Mucosa of descending colon (tissue), 3 donors: ENCODE data around the gene CCDC195. TPM values are rescaled to one million over a fixed set of nuclear protein-coding genes. Genes with fewer than 3 reads are reported as not detected.

Experiments
- ATAC-seq: fragments of 200-7000 bp; cut with Tn5 transposase; one replicate; pipeline ENCODE4 v1.9.1; 2020; ENCODE audit warnings: mild to moderate bottlenecking, moderate library complexity
- DNase-seq, 3 donors: peaks; one replicate each; pipeline ENCODE4 v3.0.0-alpha.2; 2020
- H3K36me3 ChIP-seq: fragments of 200-600 bp; one replicate; pipeline ENCODE4 v1.8.0; 2021; ENCODE audit warnings: low read depth, mild to moderate bottlenecking
- H3K4me1 ChIP-seq: fragments of 200-600 bp; one replicate; pipeline ENCODE4 v1.8.0; 2021; ENCODE audit warnings: low read depth, mild to moderate bottlenecking
- H3K4me3 ChIP-seq: fragments of 200-600 bp; one replicate; pipeline ENCODE4 v1.8.0; 2021; ENCODE audit warnings: mild to moderate bottlenecking
- H3K9me3 ChIP-seq: fragments of 200-600 bp; one replicate; pipeline ENCODE4 v1.8.0; 2021; ENCODE audit warnings: mild to moderate bottlenecking
- CTCF ChIP-seq: fragments of 200-600 bp; IDR thresholded peaks from one replicate; pipeline ENCODE4 v1.8.0; 2022; ENCODE audit warnings: antibody characterized with exemption, mild to moderate bottlenecking
- intact Hi-C, 2 donors: fragments of 100-400 bp; cut with DNase I in 1 of 2; cut with micrococcal nuclease in 1 of 2; formaldehyde crosslinking; loops; one replicate each; pipeline versions ENCODE4 v1.11.0 to v1.11.1; 2022; cut with DNase I, micrococcal nuclease
- total RNA-seq, 3 donors: library from RNA; stranded (reverse); fragmentation: NEBNext Ultra II Directional in 2 of 3; extraction: Animal tissue kit (Norgen Biotek cat#: 25700) in 2 of 3; gene quantifications; one replicate each; pipeline versions ENCODE4 v1.2.1 to v1.2.4, GENCODE V29; 2021 to 2023
- donor health status: DM: no; HTN: no; CAD: no; lungs with moderate emphysema.
- donor health status: DM: no; HTN: no; CAD: no.
- donor health status: DM: no; HTN: yes; CAD: no.

Gene CCDC195
- total RNA-seq, 3 donors from 2014 or later, result not detected

- DNase-seq, result no peak
- ATAC-seq, result no peak
- no peaks in the 10 kb centered on the region for H3K4me1 ChIP-seq
- intact Hi-C loops, result no loop called here
- peaks cover 8% of the 10 kb centered on the region for H3K9me3 ChIP-seq
- TF ChIP-seq CTCF, result no peak
- no peaks in the 10 kb centered on the region for H3K36me3 ChIP-seq
- H3K4me3 ChIP-seq, result no peak overlapping the region
These were observed 56.5 kb downstream of the CCDC195 start for GRCh38 chr2:224659714-224660113.

GRCh38 chr2:224658780-224659405, 57.3 kb downstream of the CCDC195 start:
- DNase-seq, result no peak
- H3K36me3 ChIP-seq, result no peaks in the 10 kb centered on the region
- intact Hi-C loops, result no loop called here
- H3K4me1 ChIP-seq, result no peaks in the 10 kb centered on the region
- no peak for ATAC-seq
- H3K4me3 ChIP-seq, result no peak overlapping the region
- TF ChIP-seq CTCF, result no peak
- peaks cover 8% of the 10 kb centered on the region for H3K9me3 ChIP-seq

GRCh38 chr2:224657349-224657748, 58.8 kb downstream of the CCDC195 start:
- ATAC-seq, result no peak
- intact Hi-C loops, result no loop called here

GRCh38 chr2:224655006-224655537, 61.1 kb downstream of the CCDC195 start:
- TF ChIP-seq CTCF, result no peak
- H3K36me3 ChIP-seq, result no peaks in the 10 kb centered on the region
- no peak for ATAC-seq
- intact Hi-C loops, result no loop called here
- H3K4me3 ChIP-seq, result no peak overlapping the region
- no peaks in the 10 kb centered on the region for H3K9me3 ChIP-seq
- DNase-seq, result no peak
- H3K4me1 ChIP-seq, result no peaks in the 10 kb centered on the region

More at GRCh38 chr2:224657349-224657748, 58.8 kb downstream of the CCDC195 start:
- Histone ChIP-seq H3K4me3 (no peak overlapping the region), H3K36me3 (no peaks in the 10 kb centered on the region), H3K4me1 (no peaks in the 10 kb centered on the region), H3K9me3 (no peaks in the 10 kb centered on the region)
- no peak for TF ChIP-seq CTCF
- DNase-seq, result no peak

Other genes with a start within 250 kb of the CCDC195 start
- gene CUL3, start 131.0 kb downstream of the CCDC195 start, total RNA-seq, result 10 to 100 TPM; 77.3 to 83.5 (median 79.0) TPM